Measurements from ENCODE around the gene OR6P1. TPM values are rescaled to one million over a fixed set of nuclear protein-coding genes. Genes with fewer than 3 reads are reported as not detected.
A peak's percentile ranks its signal among the peaks of the same experiment; 100 is the strongest.

The OR6P1 gene
- polyA plus RNA-seq, 2 of the 4 experiments (the other 2 are of a cell fraction) = not detected

DNA sequence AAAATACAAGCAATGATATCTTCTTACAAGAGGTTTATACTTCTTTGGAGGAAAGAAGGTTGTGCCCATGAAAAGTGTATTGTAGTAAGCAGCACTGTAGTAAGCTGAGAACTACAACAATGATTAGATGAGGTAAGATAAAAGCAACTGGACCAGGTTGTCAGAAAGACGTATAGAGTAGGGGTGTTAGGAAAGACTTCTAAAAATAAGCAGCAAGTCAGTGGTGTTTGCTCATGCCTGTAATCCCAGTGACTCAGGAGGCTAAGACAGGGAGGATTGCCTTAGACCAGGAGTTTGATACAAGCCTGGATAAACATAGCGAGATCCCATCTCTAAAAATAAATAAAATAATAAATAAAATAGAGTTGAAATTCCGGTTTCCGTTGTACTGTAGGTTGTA lies 13.6 kb upstream of the OR6P1 start:
- 11% methylated on average over 4 of the region's 4 CpGs for WGBS (ENCODE audit: missing lambda C conversion rate)
- ATAC-seq (no peak), DNase-seq (ENCODE audit: low read depth in 1 of 2, low spot score in 1 of 2) (no peak), FAIRE-seq (no peak)
- no peak overlapping the region for H3K4me3 ChIP-seq
- no peak overlapping the region for H3K4me2 ChIP-seq
- ChIA-PET POLR2A (no interaction called here), CTCF (no interaction called here)
- H3K4me1 ChIP-seq = no peaks in the 10 kb centered on the region
- H3K27ac ChIP-seq = no peak overlapping the region
- TF ChIP-seq, protein P1, sequence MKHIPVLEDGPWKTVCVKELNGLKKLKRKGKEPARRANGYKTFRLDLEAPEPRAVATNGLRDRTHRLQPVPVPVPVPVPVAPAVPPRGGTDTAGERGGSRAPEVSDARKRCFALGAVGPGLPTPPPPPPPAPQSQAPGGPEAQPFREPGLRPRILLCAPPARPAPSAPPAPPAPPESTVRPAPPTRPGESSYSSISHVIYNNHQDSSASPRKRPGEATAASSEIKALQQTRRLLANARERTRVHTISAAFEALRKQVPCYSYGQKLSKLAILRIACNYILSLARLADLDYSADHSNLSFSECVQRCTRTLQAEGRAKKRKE (CRISPR knock-in tag; IDR thresholded peaks at IDR 0.05; ENCODE audit: low read depth) = no peak
- no peak for TF ChIP-seq PHF8 (IDR thresholded peaks at IDR 0.05; ENCODE audit: borderline replicate concordance, low read depth)
- TF ChIP-seq, protein P2, sequence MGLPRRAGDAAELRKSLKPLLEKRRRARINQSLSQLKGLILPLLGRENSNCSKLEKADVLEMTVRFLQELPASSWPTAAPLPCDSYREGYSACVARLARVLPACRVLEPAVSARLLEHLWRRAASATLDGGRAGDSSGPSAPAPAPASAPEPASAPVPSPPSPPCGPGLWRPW (IDR thresholded peaks at IDR 0.05) = no peak
- TF ChIP-seq KDM1A (IDR thresholded peaks at IDR 0.05; ENCODE audit: low read depth) = no peak
- TF ChIP-seq FOSB (CRISPR knock-in tag; IDR thresholded peaks at IDR 0.05) = no peak
- no peak for TF ChIP-seq SMC3 (IDR thresholded peaks at IDR 0.05)
- no peak for TF ChIP-seq ZC3H11A (IDR thresholded peaks at IDR 0.05)
- TF ChIP-seq JUNB (IDR thresholded peaks at IDR 0.05) = no peak
- no peak for TF ChIP-seq ZSCAN20 (CRISPR knock-in tag; IDR thresholded peaks at IDR 0.05)
- no peak for TF ChIP-seq HOXB13 (CRISPR knock-in tag; IDR thresholded peaks at IDR 0.05; ENCODE audit: low read depth)
- H3K9me3 ChIP-seq = no peaks in the 10 kb centered on the region

DNA sequence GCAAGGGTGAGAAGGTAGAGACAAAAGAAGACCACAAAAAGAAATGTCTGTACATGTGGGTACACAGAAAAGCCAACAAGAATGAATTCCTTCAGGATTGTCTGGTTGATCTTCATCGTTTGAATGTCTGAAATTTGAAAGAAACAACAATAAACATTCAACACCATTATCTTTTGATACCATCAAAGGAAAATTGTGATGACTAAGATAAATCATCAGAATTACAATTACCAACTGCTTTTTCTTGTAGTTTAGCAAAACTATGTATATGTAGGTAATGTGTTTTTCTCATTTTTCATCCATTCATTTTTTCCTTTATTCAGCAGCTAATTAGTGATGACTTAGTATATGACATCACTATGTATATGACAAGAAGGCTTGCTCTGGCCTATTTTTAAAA lies 9.4 kb upstream of the OR6P1 start, which contains the start of gene OR10X1:
TSS of gene OR10X1 (minus strand) at position 167 of the 400 bp plus-strand sequence. CDS start at position 167, 0 bp downstream.
- Histone ChIP-seq H3K27ac (no peak within 1 kb of the TSS), H3K9me3 (no peaks in the 10 kb centered on the region), H3K4me3 (no peak within 1 kb of the TSS), H3K4me1 (no peaks in the 10 kb centered on the region), H3K4me2 (no peak within 1 kb of the TSS)
- WGBS (ENCODE audit: missing lambda C conversion rate) = 0% methylated on average over 1 of the region's 1 CpG
- FAIRE-seq (no peak), ATAC-seq (no peak), DNase-seq (ENCODE audit: low read depth in 1 of 2, low spot score in 1 of 2) (no peak)
- ChIA-PET POLR2A (no interaction called here), CTCF (no interaction called here)
- TF ChIP-seq, protein P3, sequence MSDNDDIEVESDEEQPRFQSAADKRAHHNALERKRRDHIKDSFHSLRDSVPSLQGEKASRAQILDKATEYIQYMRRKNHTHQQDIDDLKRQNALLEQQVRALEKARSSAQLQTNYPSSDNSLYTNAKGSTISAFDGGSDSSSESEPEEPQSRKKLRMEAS (IDR thresholded peaks at IDR 0.05) = no peak
- TF ChIP-seq MAFK (IDR thresholded peaks at IDR 0.05; ENCODE audit: partially characterized antibody) = peak; percentile 61

DNA sequence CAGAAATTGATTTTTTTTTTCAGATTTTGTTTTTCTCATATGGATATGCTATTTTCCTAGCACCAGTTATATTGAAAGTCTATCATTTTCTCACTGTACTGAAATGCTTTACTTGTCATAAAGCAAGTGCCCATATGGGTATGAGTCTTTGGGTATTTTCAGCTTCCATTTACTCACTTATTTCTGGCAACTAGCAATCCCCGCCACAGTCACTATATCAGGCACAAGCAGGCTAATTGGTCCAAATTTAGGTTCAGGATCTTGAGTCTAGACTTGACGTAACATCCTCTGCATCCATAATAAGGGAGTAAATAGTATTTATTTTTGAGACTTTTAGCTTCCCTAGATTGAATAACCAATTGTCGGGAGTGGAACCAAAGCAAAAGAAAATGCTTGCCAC lies 7.2 kb upstream of the OR6P1 start:
- ChIA-PET POLR2A (no interaction called here), CTCF (no interaction called here)
- ATAC-seq (no peak), DNase-seq (ENCODE audit: low read depth in 1 of 2, low spot score in 1 of 2) (no peak), FAIRE-seq (no peak)
- H3K4me1 ChIP-seq = no peaks in the 10 kb centered on the region
- no peak overlapping the region for H3K4me3 ChIP-seq
- H3K27ac ChIP-seq = no peak overlapping the region
- no peak overlapping the region for H3K4me2 ChIP-seq
- no peaks in the 10 kb centered on the region for H3K9me3 ChIP-seq
- 42% methylated on average over 3 of the region's 3 CpGs for WGBS (ENCODE audit: missing lambda C conversion rate)
- TF ChIP-seq MYC (IDR thresholded peaks at IDR 0.05; ENCODE audit: borderline replicate concordance, low read length) (no peak), TP53 (CRISPR knock-in tag; IDR thresholded peaks at IDR 0.05) (no peak), KDM5A (IDR thresholded peaks at IDR 0.05) (no peak), SMC3 (IDR thresholded peaks at IDR 0.05) (no peak), GATA3 (IDR thresholded peaks at IDR 0.05; ENCODE audit: borderline replicate concordance) (no peak), JUN (IDR thresholded peaks at IDR 0.05) (no peak), ZFP36 (IDR thresholded peaks at IDR 0.05; ENCODE audit: borderline replicate concordance, partially characterized antibody) (no peak), FOSB (CRISPR knock-in tag; IDR thresholded peaks at IDR 0.05) (no peak), POLR2AphosphoS2 (conservative IDR thresholded peaks at IDR 0.05; ENCODE audit: low read length) (no peak), TFCP2L1 (CRISPR knock-in tag; IDR thresholded peaks at IDR 0.05) (no peak), EHF (CRISPR knock-in tag; IDR thresholded peaks at IDR 0.05) (no peak), FOSL2 (IDR thresholded peaks at IDR 0.05) (no peak), FOSL2 (CRISPR knock-in tag; IDR thresholded peaks at IDR 0.05) (no peak)
- TF ChIP-seq, protein P4, sequence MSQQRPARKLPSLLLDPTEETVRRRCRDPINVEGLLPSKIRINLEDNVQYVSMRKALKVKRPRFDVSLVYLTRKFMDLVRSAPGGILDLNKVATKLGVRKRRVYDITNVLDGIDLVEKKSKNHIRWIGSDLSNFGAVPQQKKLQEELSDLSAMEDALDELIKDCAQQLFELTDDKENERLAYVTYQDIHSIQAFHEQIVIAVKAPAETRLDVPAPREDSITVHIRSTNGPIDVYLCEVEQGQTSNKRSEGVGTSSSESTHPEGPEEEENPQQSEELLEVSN (IDR thresholded peaks at IDR 0.05; ENCODE audit: borderline replicate concordance, low read depth) = no peak
- TF ChIP-seq, protein P5, sequence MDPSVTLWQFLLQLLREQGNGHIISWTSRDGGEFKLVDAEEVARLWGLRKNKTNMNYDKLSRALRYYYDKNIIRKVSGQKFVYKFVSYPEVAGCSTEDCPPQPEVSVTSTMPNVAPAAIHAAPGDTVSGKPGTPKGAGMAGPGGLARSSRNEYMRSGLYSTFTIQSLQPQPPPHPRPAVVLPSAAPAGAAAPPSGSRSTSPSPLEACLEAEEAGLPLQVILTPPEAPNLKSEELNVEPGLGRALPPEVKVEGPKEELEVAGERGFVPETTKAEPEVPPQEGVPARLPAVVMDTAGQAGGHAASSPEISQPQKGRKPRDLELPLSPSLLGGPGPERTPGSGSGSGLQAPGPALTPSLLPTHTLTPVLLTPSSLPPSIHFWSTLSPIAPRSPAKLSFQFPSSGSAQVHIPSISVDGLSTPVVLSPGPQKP (IDR thresholded peaks at IDR 0.05; ENCODE audit: low read depth, low read length) = no peak

Data from A549 (cell line).